ENCODE measurements around the gene ZAR1. TPM values are rescaled to one million over a fixed set of nuclear protein-coding genes. Genes with fewer than 3 reads are reported as not detected.

The ZAR1 gene
- total and polyA plus RNA-seq, 10 of the 15 experiments (the other 5 are each of a cell fraction or from before 2014, with no cell fraction given) = not detected

GRCh38 chr4:48472794-48473193 is 17.3 kb upstream of the ZAR1 start:
- no peak overlapping the region for H3K4me3 ChIP-seq
- WGBS (ENCODE audit: insufficient coverage, insufficient replicate concordance, low lambda C conversion rate, missing lambda C conversion rate) = 12% methylated on average over 1 of the region's 1 CpG
- no peak overlapping the region for H3K4me2 ChIP-seq (ENCODE audit: control insufficient read depth, insufficient read depth)
- no peak overlapping the region for H3K9ac ChIP-seq (ENCODE audit: control insufficient read depth, insufficient read depth, low read length)
- no peaks in the 10 kb centered on the region for H4K20me1 ChIP-seq (ENCODE audit: control insufficient read depth, insufficient read depth)
- intact Hi-C loops (cut with micrococcal nuclease; ENCODE audit: unreplicated experiment) = no loop called here
- in situ Hi-C loops (cut with MboI) = no loop called here
- H3K4me1 ChIP-seq (ENCODE audit: control insufficient read depth, insufficient read depth, low read length) = no peaks in the 10 kb centered on the region
- RAD21 ChIA-PET (ENCODE audit: unreplicated experiment) = no interaction called here
- FAIRE-seq = no peak
- TF ChIP-seq E2F4 (IDR thresholded peaks at IDR 0.05; ENCODE audit: low read depth, low read length) = no peak
- no peak for TF ChIP-seq RCOR1 (conservative IDR thresholded peaks at IDR 0.05; ENCODE audit: low read depth, low read length)
- no peak for TF ChIP-seq RFX5 (IDR thresholded peaks at IDR 0.05; ENCODE audit: low read depth, low read length)
- no peak for TF ChIP-seq ATF2 (IDR thresholded peaks at IDR 0.05; ENCODE audit: low read length)
- no peak for TF ChIP-seq POLR2AphosphoS2 (IDR thresholded peaks at IDR 0.05; ENCODE audit: low read depth, low read length)
- no peak overlapping the region for H3K27ac ChIP-seq (ENCODE audit: control insufficient read depth, insufficient read depth)
- H2AFZ ChIP-seq (ENCODE audit: control insufficient read depth, low read depth, low read length) = no peak overlapping the region
- no peaks in the 10 kb centered on the region for H3K9me3 ChIP-seq (replicated peaks; ENCODE audit: control insufficient read depth, insufficient read depth, low read length)
- no TSS peak for BruUV-seq (replicated peaks)
- POLR2A ChIA-PET = no interaction called here
- CTCF ChIA-PET = no interaction called here
- H3K79me2 ChIP-seq (ENCODE audit: control insufficient read depth, insufficient read depth, low read length) = no peaks in the 10 kb centered on the region
- SMC1A ChIA-PET (ENCODE audit: uncharacterized antibody, unreplicated experiment) = no interaction called here
- no peaks in the 10 kb centered on the region for H3K36me3 ChIP-seq (ENCODE audit: control insufficient read depth in 2 of 2, insufficient read depth in 2 of 2, low read length in 1 of 2)
- no peak for DNase-seq (ENCODE audit: low read depth, low spot score)
- no peak for ATAC-seq
- no peaks in the 10 kb centered on the region for H3K27me3 ChIP-seq (replicated peaks in 1 of 2; ENCODE audit: control insufficient read depth in 2 of 2, insufficient read depth in 2 of 2, low read length in 1 of 2)

- Histone ChIP-seq H3K9ac (ENCODE audit: control insufficient read depth, insufficient read depth, low read length) (no peak overlapping the region), H3K4me1 (ENCODE audit: control insufficient read depth, insufficient read depth, low read length) (no peaks in the 10 kb centered on the region), H3K4me3 (no peak overlapping the region), H3K4me2 (ENCODE audit: control insufficient read depth, insufficient read depth) (no peak overlapping the region), H3K27me3 (replicated peaks in 1 of 2; ENCODE audit: control insufficient read depth in 2 of 2, insufficient read depth in 2 of 2, low read length in 1 of 2) (no peaks in the 10 kb centered on the region), H3K27ac (ENCODE audit: control insufficient read depth, insufficient read depth) (no peak overlapping the region), H4K20me1 (ENCODE audit: control insufficient read depth, insufficient read depth) (no peaks in the 10 kb centered on the region), H2AFZ (ENCODE audit: control insufficient read depth, low read depth, low read length) (no peak overlapping the region), H3K9me3 (replicated peaks; ENCODE audit: control insufficient read depth, insufficient read depth, low read length) (no peaks in the 10 kb centered on the region), H3K36me3 (ENCODE audit: control insufficient read depth in 2 of 2, insufficient read depth in 2 of 2, low read length in 1 of 2) (no peaks in the 10 kb centered on the region), H3K79me2 (ENCODE audit: control insufficient read depth, insufficient read depth, low read length) (no peaks in the 10 kb centered on the region)
- BruUV-seq (replicated peaks) = no TSS peak
- ChIA-PET POLR2A (no interaction called here), RAD21 (ENCODE audit: unreplicated experiment) (no interaction called here), SMC1A (ENCODE audit: uncharacterized antibody, unreplicated experiment) (interaction anchor here (0.8 to 1.3 kb wide), 5 partner anchors 9 to 26 kb away, joined by 3 to 5 read pairs (median 3); no protein-coding TSS in a partner anchor), CTCF (interaction anchor here (0.6 to 1.2 kb wide), 4 partner anchors 10 to 20 kb away, joined by 3 read pairs; no protein-coding TSS in a partner anchor)
- intact Hi-C loops (cut with micrococcal nuclease; ENCODE audit: unreplicated experiment) (no loop called here), in situ Hi-C loops (cut with MboI) (no loop called here)
- 88% methylated on average over 6 of the region's 6 CpGs for WGBS (ENCODE audit: insufficient coverage, insufficient replicate concordance, low lambda C conversion rate, missing lambda C conversion rate)
- no peak for DNase-seq (ENCODE audit: low read depth, low spot score)
- no peak for FAIRE-seq
- ATAC-seq = no peak
- no peak for TF ChIP-seq ESRRA (IDR thresholded peaks at IDR 0.05; ENCODE audit: low read length)
- TF ChIP-seq LARP7 (IDR thresholded peaks at IDR 0.05) = no peak
- TF ChIP-seq PAX5 (IDR thresholded peaks at IDR 0.05; ENCODE audit: borderline replicate concordance, low read depth, low read length) = no peak
- TF ChIP-seq ZNF622 (IDR thresholded peaks at IDR 0.05) = no peak
- TF ChIP-seq EZH2 (IDR thresholded peaks at IDR 0.05; ENCODE audit: borderline replicate concordance, control insufficient read depth, low read depth, low read length) = no peak
- TF ChIP-seq ETV6 (conservative IDR thresholded peaks at IDR 0.05 in 1 of 2, IDR thresholded peaks at IDR 0.05 in 1 of 2; ENCODE audit: borderline replicate concordance in 1 of 2, low read depth in 1 of 2) = no peak
- TF ChIP-seq RUNX3 (IDR thresholded peaks at IDR 0.05; ENCODE audit: low read length) = no peak
- TF ChIP-seq NR2F1 (conservative IDR thresholded peaks at IDR 0.05) = no peak
- TF ChIP-seq PAX8 (IDR thresholded peaks at IDR 0.05) = no peak
- TF ChIP-seq PML (IDR thresholded peaks at IDR 0.05; ENCODE audit: low read length) = no peak
- no peak for TF ChIP-seq STAT1 (conservative IDR thresholded peaks at IDR 0.05)
- no peak for TF ChIP-seq TCF3 (IDR thresholded peaks at IDR 0.05; ENCODE audit: borderline replicate concordance, insufficient read depth, low read depth, low read length)
Measured at GRCh38 chr4:48475770-48476169, 14.3 kb upstream of the ZAR1 start.
